HepG2 (cell line): Measurements from ENCODE around the gene CPNE5. TPM values are rescaled to one million over a fixed set of nuclear protein-coding genes. Genes with fewer than 3 reads are reported as not detected.

ENCODE experiments used
- ATAC-seq: fragments of 200-7000 bp; cut with Tn5 transposase; 3 replicates; pipeline ENCODE4 v1.9.1; 2020; ENCODE audit warnings: mild to moderate bottlenecking, moderate library complexity
- BruUV-seq: library from RNA; stranded (reverse); fragments of 400-500 nt; replicated peaks from 2 replicates; lab custom pipeline; 2021; lab: Mats Ljungman, UMichigan
- CTCF ChIA-PET: fragments of 300-600 bp; formaldehyde crosslinking; extraction: SDS; loops from one replicate; lab custom pipeline; 2021; ENCODE audit warnings: low total read pairs, inconsistent platforms, low intra/inter-chr PET ratio; lab: Yijun Ruan, JAX
- POLR2A ChIA-PET: fragments of 350-600 bp; sonication (Branson Sonifier 250); formaldehyde crosslinking; loops from one replicate; lab custom pipeline; 2020; ENCODE audit warnings: antibody characterized with exemption, inconsistent platforms; lab: Yijun Ruan, JAX
- DNase-seq: peaks from one replicate; pipeline ENCODE4 v3.0.0-alpha.2; 2015; ENCODE audit warnings: low spot score
- FAIRE-seq: peaks from 3 replicates; lab custom pipeline; 2011; peaks lifted over from hg19 to GRCh38; lab: Jason Lieb, UNC
- H2AFZ ChIP-seq: one replicate; pipeline ENCODE4 v1.6.1; 2011; ENCODE audit warnings: low read length, inconsistent platforms
- H3K27ac ChIP-seq: fragments of 300-600 bp; 3 replicates; pipeline ENCODE4 v1.8.0; 2011; ENCODE audit warnings: mixed run types, mild to moderate bottlenecking, mixed read lengths, low read length, inconsistent platforms; ENCODE audit not compliant: insufficient read depth; ENCODE audit errors: extremely low read length
- H3K27me3 ChIP-seq, 2 experiments: fragments of 200-600 bp in 1 of 2; 2 replicates in 1 of 2; 3 replicates in 1 of 2; pipeline versions ENCODE4 v1.6.0 to v1.8.0; 2011; ENCODE audit warnings: low read length in 2 of 2, mild to moderate bottlenecking in 2 of 2, moderate library complexity in 2 of 2, inconsistent platforms in 1 of 2; ENCODE audit not compliant: insufficient read depth in 2 of 2, control insufficient read depth in 1 of 2
- H3K36me3 ChIP-seq, 2 experiments: fragments of 200-600 bp in 1 of 2; replicated peaks in 1 of 2; 2 replicates in 1 of 2; 3 replicates in 1 of 2; pipeline versions ENCODE4 v1.5.1 to v1.8.0; 2011; ENCODE audit warnings: low read length in 2 of 2, inconsistent platforms in 1 of 2; ENCODE audit not compliant: insufficient read depth in 2 of 2, control insufficient read depth in 1 of 2
- H3K4me1 ChIP-seq: 2 replicates; pipeline ENCODE4 v1.5.1; 2012; ENCODE audit warnings: low read length, inconsistent platforms; ENCODE audit not compliant: insufficient read depth
- H3K4me2 ChIP-seq: 2 replicates; pipeline ENCODE4 v1.6.0; 2011; ENCODE audit warnings: low read depth, low read length, inconsistent platforms
- H3K4me3 ChIP-seq, 3 experiments: fragments of 200-600 bp in 1 of 3; sonication (generic), shearing (Covaris generic) in 1 of 3; replicated peaks in 1 of 3; 2 replicates each; pipeline ENCODE4 v1.5.1; 2011 to 2016; ENCODE audit warnings: low read length in 3 of 3, inconsistent platforms in 2 of 3, low read depth in 2 of 3, mild to moderate bottlenecking in 2 of 3, control low read depth in 1 of 3, mixed read lengths in 1 of 3; ENCODE audit not compliant: insufficient read depth in 1 of 3
- H3K79me2 ChIP-seq: one replicate; pipeline ENCODE4 v1.6.1; 2011; ENCODE audit warnings: low read length, inconsistent platforms; ENCODE audit not compliant: insufficient read depth
- H3K9ac ChIP-seq: 2 replicates; pipeline ENCODE4 v1.6.0; 2011; ENCODE audit warnings: mild to moderate bottlenecking, low read depth, low read length, inconsistent platforms; ENCODE audit not compliant: insufficient read depth
- H3K9me3 ChIP-seq: 2 replicates; pipeline ENCODE4 v1.5.1; 2012; ENCODE audit warnings: mild to moderate bottlenecking, low read length
- H4K20me1 ChIP-seq: 2 replicates; pipeline ENCODE4 v1.6.0; 2011; ENCODE audit warnings: inconsistent platforms, mild to moderate bottlenecking, low read length, moderate library complexity; ENCODE audit not compliant: insufficient read depth
- MNT ChIP-seq: fragments of 450-650 bp; IDR thresholded peaks from 2 replicates; pipeline ENCODE4 v1.6.1; 2016
- ZNF552 ChIP-seq: sonication (generic); formaldehyde crosslinking; IDR thresholded peaks from 2 replicates; pipeline ENCODE4 v1.9.0; 2022; ENCODE audit warnings: missing genetic modification reagents, mild to moderate bottlenecking, borderline replicate concordance
- ZNF709 ChIP-seq: sonication (generic); formaldehyde crosslinking; IDR thresholded peaks from 2 replicates; pipeline ENCODE4 v1.5.0; 2020; ENCODE audit warnings: mild to moderate bottlenecking, missing genetic modification reagents
- WGBS: methylation state at CpG from one replicate; pipeline ENCODE4 v1.1.6; 2017; ENCODE audit warnings: low lambda C conversion rate; 5-methylcytosine and 5-hydroxymethylcytosine counted together
- in situ Hi-C: cut with HindIII; loops from 2 replicates; pipeline ENCODE4 v1.10.0; 2017; ENCODE audit warnings: low pct_unique_long_range_greater_than_20kb; ENCODE audit not compliant: extremely low pct_ligation_motif_present
- intact Hi-C: fragments of 100-400 bp; cut with micrococcal nuclease; formaldehyde crosslinking; loops from one replicate; pipeline ENCODE4 v1.10.0; 2022; ENCODE audit not compliant: unreplicated experiment
- polyA plus RNA-seq, 8 experiments: library from polyadenylated mRNA; depleted of rRNA in 3 of 8; stranded (reverse) in 7 of 8; unstranded in 1 of 8; fragments of >200 nt; fragmentation: Illumina TruSeq in 4 of 8; extraction: Trizol in 4 of 8; gene quantifications; 2 replicates each; pipeline versions ENCODE4 v1.2.1 to v1.2.3, GENCODE V29; 2011 to 2016; ENCODE audit warnings: low read depth in 4 of 8, missing spikeins in 1 of 8, mixed read lengths in 1 of 8; ENCODE audit not compliant: insufficient read depth in 1 of 8
- total RNA-seq, 5 experiments: library from RNA; depleted of rRNA; stranded (reverse); fragments of >200 nt; fragmentation: Illumina TruSeq; extraction: Trizol; gene quantifications; 2 replicates each; pipeline ENCODE4 v1.2.3, GENCODE V29; 2016; ENCODE audit warnings: low read depth in 1 of 5
- TF ChIP-seq, protein P1 (sequence below): sonication (generic); formaldehyde crosslinking; IDR thresholded peaks from 2 replicates; pipeline ENCODE4 v1.4.0; 2020; ENCODE audit warnings: mild to moderate bottlenecking, missing genetic modification reagents

The CPNE5 gene
- total and polyA plus RNA-seq, 2 of the 13 experiments (the other 11 are each of a cell fraction or from before 2014, with no cell fraction given): 0.16 TPM; not detected in 1

DNA sequence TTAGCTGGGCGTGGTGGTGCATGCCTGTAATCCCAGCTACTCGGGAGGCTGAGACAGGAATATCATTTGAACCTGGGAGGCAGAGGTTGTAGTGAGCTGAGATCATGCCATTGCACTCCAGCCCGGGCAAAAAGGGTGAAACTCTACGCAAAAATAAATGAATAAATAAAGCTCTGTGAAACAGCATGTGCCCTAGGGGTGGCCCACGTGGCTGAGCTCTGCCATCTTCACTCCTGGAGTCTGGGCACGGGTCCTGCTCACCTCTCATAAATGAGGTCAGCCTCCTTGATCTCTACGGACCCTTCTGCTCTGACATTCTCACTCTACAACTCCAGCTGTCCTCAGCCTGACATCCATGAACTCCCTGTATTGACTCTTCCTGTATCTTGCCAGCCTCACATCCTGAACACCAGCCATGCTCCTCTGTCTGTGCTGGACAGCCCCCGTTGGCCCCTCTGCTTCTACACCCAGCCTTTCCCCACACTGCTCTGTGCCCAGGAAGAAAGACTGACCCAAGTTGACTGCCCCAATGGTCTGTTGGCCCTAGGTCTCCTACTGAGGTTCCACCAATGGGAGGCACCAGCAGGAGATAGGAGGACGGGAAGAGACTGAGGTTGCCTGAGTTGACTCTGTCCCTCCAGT lies 21.9 kb downstream of the CPNE5 start:
- H3K79me2 ChIP-seq: no peaks in the 10 kb centered on the region
- H3K27me3 ChIP-seq: peaks cover 3 to 21% of the 10 kb centered on the region in 2 experiments; a peak in 4 of 5 replicates
- ChIA-PET CTCF (no interaction called here), POLR2A (no interaction called here)
- H3K4me1 ChIP-seq: peaks cover 74% of the 10 kb centered on the region
- no peaks in the 10 kb centered on the region for H3K9me3 ChIP-seq
- BruUV-seq: no TSS peak
- no peak overlapping the region for H3K4me3 ChIP-seq
- in situ Hi-C loops (no loop called here), intact Hi-C loops (no loop called here)
- TF ChIP-seq MNT (peak; percentile 95), ZNF552 (CRISPR knock-in tag) (no peak), ZNF709 (0 out of 2 replicates have a peak, but pooled peaks have one; percentile 32)
- TF ChIP-seq, protein P1, sequence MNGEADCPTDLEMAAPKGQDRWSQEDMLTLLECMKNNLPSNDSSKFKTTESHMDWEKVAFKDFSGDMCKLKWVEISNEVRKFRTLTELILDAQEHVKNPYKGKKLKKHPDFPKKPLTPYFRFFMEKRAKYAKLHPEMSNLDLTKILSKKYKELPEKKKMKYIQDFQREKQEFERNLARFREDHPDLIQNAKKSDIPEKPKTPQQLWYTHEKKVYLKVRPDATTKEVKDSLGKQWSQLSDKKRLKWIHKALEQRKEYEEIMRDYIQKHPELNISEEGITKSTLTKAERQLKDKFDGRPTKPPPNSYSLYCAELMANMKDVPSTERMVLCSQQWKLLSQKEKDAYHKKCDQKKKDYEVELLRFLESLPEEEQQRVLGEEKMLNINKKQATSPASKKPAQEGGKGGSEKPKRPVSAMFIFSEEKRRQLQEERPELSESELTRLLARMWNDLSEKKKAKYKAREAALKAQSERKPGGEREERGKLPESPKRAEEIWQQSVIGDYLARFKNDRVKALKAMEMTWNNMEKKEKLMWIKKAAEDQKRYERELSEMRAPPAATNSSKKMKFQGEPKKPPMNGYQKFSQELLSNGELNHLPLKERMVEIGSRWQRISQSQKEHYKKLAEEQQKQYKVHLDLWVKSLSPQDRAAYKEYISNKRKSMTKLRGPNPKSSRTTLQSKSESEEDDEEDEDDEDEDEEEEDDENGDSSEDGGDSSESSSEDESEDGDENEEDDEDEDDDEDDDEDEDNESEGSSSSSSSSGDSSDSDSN (CRISPR knock-in tag): 0 out of 2 replicates have a peak, but pooled peaks have one; percentile 21
- no peak overlapping the region for H2AFZ ChIP-seq
- no peaks in the 10 kb centered on the region for H3K36me3 ChIP-seq
- ATAC-seq: no peak
- no peak overlapping the region for H3K9ac ChIP-seq
- H4K20me1 ChIP-seq: no peaks in the 10 kb centered on the region
- no peak overlapping the region for H3K27ac ChIP-seq
- no peak for DNase-seq
- FAIRE-seq: no peak
- no peak overlapping the region for H3K4me2 ChIP-seq
- WGBS: 45% methylated on average over 9 of the region's 9 CpGs
